Fibroblast of lung (primary cell): ENCODE results near the gene CCNB1IP1. TPM values are rescaled to one million over a fixed set of nuclear protein-coding genes. Genes with fewer than 3 reads are reported as not detected.

Experiments used
- DNase-seq, 2 donors: peaks; one replicate each; pipeline versions ENCODE4 v3.0.0 to v3.0.0-alpha.2; 2010; ENCODE audit warnings: low read depth in 2 of 2
- H2AFZ ChIP-seq: 2 replicates; pipeline ENCODE4 v1.5.1; 2012; ENCODE audit warnings: low read length, control low read depth, inconsistent platforms
- H3K27ac ChIP-seq: 2 replicates; pipeline ENCODE4 v1.5.1; 2011; ENCODE audit warnings: low read length, control low read depth; ENCODE audit not compliant: insufficient read depth
- H3K27me3 ChIP-seq: 2 replicates; pipeline ENCODE4 v1.5.1; 2011; ENCODE audit warnings: mild to moderate bottlenecking, low read length; ENCODE audit not compliant: control insufficient read depth, insufficient read depth
- H3K36me3 ChIP-seq: 2 replicates; pipeline ENCODE4 v1.5.1; 2011; ENCODE audit warnings: low read length; ENCODE audit not compliant: control insufficient read depth, insufficient read depth
- H3K4me1 ChIP-seq: 2 replicates; pipeline ENCODE4 v1.5.1; 2011; ENCODE audit warnings: low read length; ENCODE audit not compliant: control insufficient read depth, insufficient read depth; ENCODE audit errors: extremely low read depth
- H3K4me2 ChIP-seq: 2 replicates; pipeline ENCODE4 v1.5.1; 2011; ENCODE audit warnings: low read length, control low read depth; ENCODE audit not compliant: insufficient read depth; ENCODE audit errors: extremely low read depth
- H3K4me3 ChIP-seq, 4 experiments: fragments of 200-600 bp in 1 of 4; sonication (generic) in 1 of 4; replicated peaks in 1 of 4; 2 replicates each; pipeline ENCODE4 v1.5.1; 2011 to 2016; ENCODE audit warnings: low read length in 4 of 4, low read depth in 3 of 4, mild to moderate bottlenecking in 3 of 4, control low read depth in 2 of 4, inconsistent platforms in 1 of 4, mixed read lengths in 1 of 4; ENCODE audit not compliant: insufficient read depth in 1 of 4; ENCODE audit errors: control extremely low read depth in 1 of 4
- H3K79me2 ChIP-seq: 2 replicates; pipeline ENCODE4 v1.5.1; 2012; ENCODE audit warnings: mild to moderate bottlenecking, low read length, inconsistent platforms; ENCODE audit not compliant: control insufficient read depth, insufficient read depth
- H3K9ac ChIP-seq: 2 replicates; pipeline ENCODE4 v1.5.1; 2011; ENCODE audit warnings: mild to moderate bottlenecking, low read length, control low read depth; ENCODE audit not compliant: insufficient read depth
- H3K9me3 ChIP-seq: 2 replicates; pipeline ENCODE4 v1.5.1; 2012; ENCODE audit warnings: low read depth, low read length; ENCODE audit not compliant: control insufficient read depth, insufficient read depth
- H4K20me1 ChIP-seq: 2 replicates; pipeline ENCODE4 v1.5.1; 2011; ENCODE audit warnings: low read length; ENCODE audit not compliant: control insufficient read depth, insufficient read depth; ENCODE audit errors: extremely low read depth
- EZH2 ChIP-seq: IDR thresholded peaks from 2 replicates; pipeline ENCODE4 v1.5.1; 2012; ENCODE audit warnings: low read length, control low read depth, mild to moderate bottlenecking; ENCODE audit errors: missing control alignments
- polyA plus RNA-seq, 2 donors: library from polyadenylated mRNA; depleted of rRNA in 1 of 2; stranded (reverse) in 1 of 2; unstranded in 1 of 2; fragments of >200 nt; gene quantifications; 2 replicates each; pipeline ENCODE4 v1.2.1, GENCODE V29; 2011 to 2012; ENCODE audit warnings: missing spikeins in 1 of 2
- total RNA-seq: library from RNA; depleted of rRNA; stranded (reverse); fragments of >200 nt; gene quantifications from 2 replicates; pipeline ENCODE4 v1.2.1, GENCODE V29; 2014
- TF ChIP-seq, protein P1 (sequence below), 2 donors: IDR thresholded peaks in 1 of 2; conservative IDR thresholded peaks in 1 of 2; 1 replicate in 1 of 2; 2 replicates in 1 of 2; pipeline ENCODE4 v1.5.1; 2011 to 2012; ENCODE audit warnings: low read length in 2 of 2, control low read depth in 1 of 2, inconsistent platforms in 1 of 2, low read depth in 1 of 2, mild to moderate bottlenecking in 1 of 2

The CCNB1IP1 gene
- total and polyA plus RNA-seq, 2 donors (not counting 1 experiment from before 2014, with no cell fraction given) = 48.5 to 77.5 TPM

- Histone ChIP-seq H3K9ac (no peak overlapping the region), H3K4me2 (peak overlapping the region; percentile 23)
Observed at GRCh38 chr14:20331053-20331613, 1.9 kb downstream of the CCNB1IP1 start.

GRCh38 chr14:20329355-20329754 is 3.7 kb downstream of the CCNB1IP1 start:
- H3K27me3 ChIP-seq = no peaks in the 10 kb centered on the region
- H3K4me2 ChIP-seq = no peak overlapping the region
- DNase-seq = no peak
- TF ChIP-seq, protein P1, sequence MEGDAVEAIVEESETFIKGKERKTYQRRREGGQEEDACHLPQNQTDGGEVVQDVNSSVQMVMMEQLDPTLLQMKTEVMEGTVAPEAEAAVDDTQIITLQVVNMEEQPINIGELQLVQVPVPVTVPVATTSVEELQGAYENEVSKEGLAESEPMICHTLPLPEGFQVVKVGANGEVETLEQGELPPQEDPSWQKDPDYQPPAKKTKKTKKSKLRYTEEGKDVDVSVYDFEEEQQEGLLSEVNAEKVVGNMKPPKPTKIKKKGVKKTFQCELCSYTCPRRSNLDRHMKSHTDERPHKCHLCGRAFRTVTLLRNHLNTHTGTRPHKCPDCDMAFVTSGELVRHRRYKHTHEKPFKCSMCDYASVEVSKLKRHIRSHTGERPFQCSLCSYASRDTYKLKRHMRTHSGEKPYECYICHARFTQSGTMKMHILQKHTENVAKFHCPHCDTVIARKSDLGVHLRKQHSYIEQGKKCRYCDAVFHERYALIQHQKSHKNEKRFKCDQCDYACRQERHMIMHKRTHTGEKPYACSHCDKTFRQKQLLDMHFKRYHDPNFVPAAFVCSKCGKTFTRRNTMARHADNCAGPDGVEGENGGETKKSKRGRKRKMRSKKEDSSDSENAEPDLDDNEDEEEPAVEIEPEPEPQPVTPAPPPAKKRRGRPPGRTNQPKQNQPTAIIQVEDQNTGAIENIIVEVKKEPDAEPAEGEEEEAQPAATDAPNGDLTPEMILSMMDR (conservative IDR thresholded peaks at IDR 0.05 in 1 of 2, IDR thresholded peaks at IDR 0.05 in 1 of 2; ENCODE audit: low read depth in 1 of 2, low read length in 2 of 2) = no peak
- TF ChIP-seq EZH2 = no peak
- no peaks in the 10 kb centered on the region for H4K20me1 ChIP-seq
- no peak overlapping the region for H2AFZ ChIP-seq
- no peaks in the 10 kb centered on the region for H3K4me1 ChIP-seq
- no peak overlapping the region for H3K27ac ChIP-seq
- H3K9me3 ChIP-seq = no peaks in the 10 kb centered on the region
- peaks cover 33% of the 10 kb centered on the region for H3K79me2 ChIP-seq
- H3K36me3 ChIP-seq = no peaks in the 10 kb centered on the region
- no peak overlapping the region for H3K4me3 ChIP-seq
- no peak overlapping the region for H3K9ac ChIP-seq

More at GRCh38 chr14:20331053-20331613, 1.9 kb downstream of the CCNB1IP1 start:
- no peak for TF ChIP-seq EZH2
- TF ChIP-seq, protein P1 (conservative IDR thresholded peaks at IDR 0.05 in 1 of 2, IDR thresholded peaks at IDR 0.05 in 1 of 2; ENCODE audit: low read depth in 1 of 2, low read length in 2 of 2) = no peak
- Histone ChIP-seq H3K79me2 (peaks cover 33% of the 10 kb centered on the region), H3K4me1 (no peaks in the 10 kb centered on the region), H3K27me3 (no peaks in the 10 kb centered on the region), H3K27ac (no peak overlapping the region), H2AFZ (no peak overlapping the region), H3K36me3 (no peaks in the 10 kb centered on the region), H3K9me3 (no peaks in the 10 kb centered on the region), H3K4me3 (peak overlapping the region in 2 of 4 experiments; percentile 25 to 41), H4K20me1 (no peaks in the 10 kb centered on the region)
- no peak for DNase-seq

GRCh38 chr14:20328705-20329104 is 4.4 kb downstream of the CCNB1IP1 start:
- TF ChIP-seq EZH2 = no peak
- TF ChIP-seq, protein P1 (conservative IDR thresholded peaks at IDR 0.05 in 1 of 2, IDR thresholded peaks at IDR 0.05 in 1 of 2; ENCODE audit: low read depth in 1 of 2, low read length in 2 of 2) = no peak
- no peaks in the 10 kb centered on the region for H3K27me3 ChIP-seq
- peaks cover 33% of the 10 kb centered on the region for H3K79me2 ChIP-seq
- no peak overlapping the region for H3K4me2 ChIP-seq
- no peak for DNase-seq
- no peak overlapping the region for H2AFZ ChIP-seq
- no peak overlapping the region for H3K27ac ChIP-seq
- H3K4me3 ChIP-seq = no peak overlapping the region
- H3K9me3 ChIP-seq = no peaks in the 10 kb centered on the region
- no peak overlapping the region for H3K9ac ChIP-seq
- no peaks in the 10 kb centered on the region for H4K20me1 ChIP-seq
- H3K36me3 ChIP-seq = no peaks in the 10 kb centered on the region
- no peaks in the 10 kb centered on the region for H3K4me1 ChIP-seq
